ENCODE data around the gene NOS1AP. TPM values are rescaled to one million over a fixed set of nuclear protein-coding genes. Genes with fewer than 3 reads are reported as not detected.
"Not testable (repeated sequence)": the region's sequence is repeated elsewhere in the genome, so short reads cannot be mapped to it uniquely, and the experiment has no call there.

NOS1AP gene
- total RNA-seq, 1 donor from 2014 or later: under 0.01 TPM

- Histone ChIP-seq H3K4me1 (ENCODE audit: control insufficient read depth in 3 of 3, insufficient read depth in 3 of 3, low read length in 3 of 3) (no peaks in the 10 kb centered on the region), H3K27me3 (ENCODE audit: control insufficient read depth in 3 of 3, insufficient read depth in 3 of 3, low read length in 3 of 3) (no peaks in the 10 kb centered on the region), H3K9me3 (ENCODE audit: control insufficient read depth in 3 of 3, low read length in 3 of 3) (no peaks in the 10 kb centered on the region), H3K36me3 (ENCODE audit: control insufficient read depth in 3 of 3, insufficient read depth in 3 of 3, low read length in 3 of 3) (no peaks in the 10 kb centered on the region), H3K27ac (ENCODE audit: low read depth, low read length) (no peak overlapping the region), H3K9ac (ENCODE audit: low read depth in 1 of 3, low read length in 3 of 3) (no peak overlapping the region), H3K4me3 (ENCODE audit: low read length in 3 of 3) (no peak overlapping the region)
Measured at GRCh38 chr1:162336621-162337285, 267.3 kb downstream of the NOS1AP start.

GRCh38 chr1:162342452-162342983 lies 273.0 kb downstream of the NOS1AP start:
- Histone ChIP-seq H3K4me1 (ENCODE audit: control insufficient read depth in 3 of 3, insufficient read depth in 3 of 3, low read length in 3 of 3) (no peaks in the 10 kb centered on the region), H3K9me3 (ENCODE audit: control insufficient read depth in 3 of 3, low read length in 3 of 3) (no peaks in the 10 kb centered on the region)

GRCh38 chr1:162343470-162343869 lies 274.0 kb downstream of the NOS1AP start:
- no peaks in the 10 kb centered on the region for H3K36me3 ChIP-seq (ENCODE audit: control insufficient read depth in 3 of 3, insufficient read depth in 3 of 3, low read length in 3 of 3)
- H3K9me3 ChIP-seq (ENCODE audit: control insufficient read depth in 3 of 3, low read length in 3 of 3): no peaks in the 10 kb centered on the region
- no peaks in the 10 kb centered on the region for H3K4me1 ChIP-seq (ENCODE audit: control insufficient read depth in 3 of 3, insufficient read depth in 3 of 3, low read length in 3 of 3)
- no peak overlapping the region for H3K4me3 ChIP-seq (ENCODE audit: low read length in 3 of 3)
- no peak overlapping the region for H3K9ac ChIP-seq (ENCODE audit: low read depth in 1 of 3, low read length in 3 of 3)
- no peak overlapping the region for H3K27ac ChIP-seq (ENCODE audit: low read depth, low read length)
- H3K27me3 ChIP-seq (ENCODE audit: control insufficient read depth in 3 of 3, insufficient read depth in 3 of 3, low read length in 3 of 3): no peaks in the 10 kb centered on the region

More at GRCh38 chr1:162342452-162342983, 273.0 kb downstream of the NOS1AP start:
- Histone ChIP-seq H3K4me3 (ENCODE audit: low read length in 3 of 3) (no peak overlapping the region), H3K36me3 (ENCODE audit: control insufficient read depth in 3 of 3, insufficient read depth in 3 of 3, low read length in 3 of 3) (no peaks in the 10 kb centered on the region), H3K9ac (ENCODE audit: low read depth in 1 of 3, low read length in 3 of 3) (no peak overlapping the region), H3K27ac (ENCODE audit: low read depth, low read length) (no peak overlapping the region), H3K27me3 (ENCODE audit: control insufficient read depth in 3 of 3, insufficient read depth in 3 of 3, low read length in 3 of 3) (no peaks in the 10 kb centered on the region)

GRCh38 chr1:162347281-162347680 lies 277.8 kb downstream of the NOS1AP start:
- Histone ChIP-seq H3K36me3 (ENCODE audit: control insufficient read depth in 3 of 3, insufficient read depth in 3 of 3, low read length in 3 of 3) (no peaks in the 10 kb centered on the region), H3K4me1 (ENCODE audit: control insufficient read depth in 3 of 3, insufficient read depth in 3 of 3, low read length in 3 of 3) (no peaks in the 10 kb centered on the region), H3K4me3 (ENCODE audit: low read length in 3 of 3) (no peak overlapping the region), H3K27me3 (ENCODE audit: control insufficient read depth in 3 of 3, insufficient read depth in 3 of 3, low read length in 3 of 3) (no peaks in the 10 kb centered on the region), H3K27ac (ENCODE audit: low read depth, low read length) (no peak overlapping the region), H3K9ac (ENCODE audit: low read depth in 1 of 3, low read length in 3 of 3) (no peak overlapping the region), H3K9me3 (ENCODE audit: control insufficient read depth in 3 of 3, low read length in 3 of 3) (no peaks in the 10 kb centered on the region)

- Histone ChIP-seq H3K9me3 (ENCODE audit: control insufficient read depth in 3 of 3, low read length in 3 of 3) (no peaks in the 10 kb centered on the region), H3K9ac (ENCODE audit: low read depth in 1 of 3, low read length in 3 of 3) (no peak overlapping the region), H3K27ac (ENCODE audit: low read depth, low read length) (no peak overlapping the region), H3K36me3 (ENCODE audit: control insufficient read depth in 3 of 3, insufficient read depth in 3 of 3, low read length in 3 of 3) (no peaks in the 10 kb centered on the region), H3K4me1 (ENCODE audit: control insufficient read depth in 3 of 3, insufficient read depth in 3 of 3, low read length in 3 of 3) (peaks cover 0 to 2% (median 0%) of the 10 kb centered on the region in 3 donors), H3K27me3 (ENCODE audit: control insufficient read depth in 3 of 3, insufficient read depth in 3 of 3, low read length in 3 of 3) (peaks cover 0 to 3% (median 0%) of the 10 kb centered on the region in 3 donors), H3K4me3 (ENCODE audit: low read length in 3 of 3) (no peak overlapping the region)
Measured at GRCh38 chr1:162349635-162350330, 280.3 kb downstream of the NOS1AP start.

GRCh38 chr1:162351246-162351842 lies 281.9 kb downstream of the NOS1AP start:
- Histone ChIP-seq H3K27me3 (ENCODE audit: control insufficient read depth in 3 of 3, insufficient read depth in 3 of 3, low read length in 3 of 3) (peaks cover 0 to 3% (median 0%) of the 10 kb centered on the region in 3 donors), H3K9ac (ENCODE audit: low read depth in 1 of 3, low read length in 3 of 3) (no peak overlapping the region), H3K36me3 (ENCODE audit: control insufficient read depth in 3 of 3, insufficient read depth in 3 of 3, low read length in 3 of 3) (no peaks in the 10 kb centered on the region), H3K9me3 (ENCODE audit: control insufficient read depth in 3 of 3, low read length in 3 of 3) (no peaks in the 10 kb centered on the region), H3K4me1 (ENCODE audit: control insufficient read depth in 3 of 3, insufficient read depth in 3 of 3, low read length in 3 of 3) (peaks cover 0 to 2% (median 0%) of the 10 kb centered on the region in 3 donors), H3K4me3 (ENCODE audit: low read length in 3 of 3) (no peak overlapping the region), H3K27ac (ENCODE audit: low read depth, low read length) (no peak overlapping the region)

GRCh38 chr1:162351874-162352273 lies 282.4 kb downstream of the NOS1AP start:
- not testable (repeated sequence) for H3K27ac ChIP-seq (ENCODE audit: low read depth, low read length); H3K4me1 ChIP-seq (ENCODE audit: control insufficient read depth in 3 of 3, insufficient read depth in 3 of 3, low read length in 3 of 3); H3K4me3 ChIP-seq (ENCODE audit: low read length in 3 of 3); H3K36me3 ChIP-seq (ENCODE audit: control insufficient read depth in 3 of 3, insufficient read depth in 3 of 3, low read length in 3 of 3); H3K9ac ChIP-seq (ENCODE audit: low read depth in 1 of 3, low read length in 3 of 3); H3K9me3 ChIP-seq (ENCODE audit: control insufficient read depth in 3 of 3, low read length in 3 of 3); H3K27me3 ChIP-seq (ENCODE audit: control insufficient read depth in 3 of 3, insufficient read depth in 3 of 3, low read length in 3 of 3)

GRCh38 chr1:162353078-162353477 lies 283.6 kb downstream of the NOS1AP start:
- Histone ChIP-seq H3K4me1 (ENCODE audit: control insufficient read depth in 3 of 3, insufficient read depth in 3 of 3, low read length in 3 of 3) (peaks cover 0 to 2% (median 0%) of the 10 kb centered on the region in 3 donors), H3K36me3 (ENCODE audit: control insufficient read depth in 3 of 3, insufficient read depth in 3 of 3, low read length in 3 of 3) (no peaks in the 10 kb centered on the region), H3K27me3 (ENCODE audit: control insufficient read depth in 3 of 3, insufficient read depth in 3 of 3, low read length in 3 of 3) (peaks cover 0 to 3% (median 0%) of the 10 kb centered on the region in 3 donors), H3K27ac (ENCODE audit: low read depth, low read length) (no peak overlapping the region), H3K4me3 (ENCODE audit: low read length in 3 of 3) (no peak overlapping the region), H3K9me3 (ENCODE audit: control insufficient read depth in 3 of 3, low read length in 3 of 3) (no peaks in the 10 kb centered on the region), H3K9ac (ENCODE audit: low read depth in 1 of 3, low read length in 3 of 3) (no peak overlapping the region)

GRCh38 chr1:162353702-162354101 lies 284.2 kb downstream of the NOS1AP start:
- H3K27me3 ChIP-seq (ENCODE audit: control insufficient read depth in 3 of 3, insufficient read depth in 3 of 3, low read length in 3 of 3): peaks cover 0 to 3% (median 0%) of the 10 kb centered on the region in 3 donors
- H3K27ac ChIP-seq (ENCODE audit: low read depth, low read length): no peak overlapping the region
- H3K9me3 ChIP-seq (ENCODE audit: control insufficient read depth in 3 of 3, low read length in 3 of 3): no peaks in the 10 kb centered on the region
- H3K4me3 ChIP-seq (ENCODE audit: low read length in 3 of 3): no peak overlapping the region
- H3K9ac ChIP-seq (ENCODE audit: low read depth in 1 of 3, low read length in 3 of 3): no peak overlapping the region
- no peaks in the 10 kb centered on the region for H3K36me3 ChIP-seq (ENCODE audit: control insufficient read depth in 3 of 3, insufficient read depth in 3 of 3, low read length in 3 of 3)
- peaks cover 0 to 2% (median 0%) of the 10 kb centered on the region in 3 donors for H3K4me1 ChIP-seq (ENCODE audit: control insufficient read depth in 3 of 3, insufficient read depth in 3 of 3, low read length in 3 of 3)
